Suprapubic skin (tissue), 4 donors: Measurements from ENCODE around the gene YWHAQ. TPM values are rescaled to one million over a fixed set of nuclear protein-coding genes. Genes with fewer than 3 reads are reported as not detected.
A peak's percentile ranks its signal among the peaks of the same experiment; 100 is the strongest.

Source experiments
- DNase-seq, 2 donors: peaks; one replicate each; pipeline ENCODE4 v3.0.0-alpha.2; 2019; ENCODE audit warnings: low spot score in 2 of 2
- H3K27ac ChIP-seq: fragments of 200-600 bp; sonication (generic); one replicate; pipeline ENCODE4 v1.5.1; 2019
- H3K27me3 ChIP-seq: fragments of 200-600 bp; sonication (generic); one replicate; pipeline ENCODE4 v1.5.1; 2019
- H3K36me3 ChIP-seq: fragments of 200-600 bp; sonication (generic); one replicate; pipeline ENCODE4 v1.5.1; 2019
- H3K4me1 ChIP-seq: fragments of 200-600 bp; sonication (generic); one replicate; pipeline ENCODE4 v1.5.1; 2019
- H3K4me3 ChIP-seq: fragments of 200-600 bp; sonication (generic); one replicate; pipeline ENCODE4 v1.5.1; 2019; ENCODE audit warnings: mild to moderate bottlenecking
- H3K9me3 ChIP-seq: fragments of 200-600 bp; sonication (generic); one replicate; pipeline ENCODE4 v1.5.1; 2019
- CTCF ChIP-seq, 2 donors: fragments of 200-600 bp in 1 of 2; fragments of 450-650 bp in 1 of 2; sonication (generic) in 1 of 2; IDR thresholded peaks; one replicate each; pipeline ENCODE4 v1.5.1; 2016 to 2019; ENCODE audit warnings: antibody characterized with exemption in 2 of 2, mild to moderate bottlenecking in 1 of 2, moderate library complexity in 1 of 2
- EP300 ChIP-seq: sonication (generic); formaldehyde crosslinking; IDR thresholded peaks from one replicate; pipeline ENCODE4 v1.6.1; 2017; ENCODE audit warnings: antibody characterized with exemption
- POLR2A ChIP-seq, 2 donors: fragments of 450-650 bp; IDR thresholded peaks; one replicate each; pipeline ENCODE4 v1.6.1; 2017; ENCODE audit warnings: antibody characterized with exemption in 2 of 2, mild to moderate bottlenecking in 2 of 2, moderate library complexity in 2 of 2
- POLR2AphosphoS5 ChIP-seq, 3 donors: sonication (generic); formaldehyde crosslinking; IDR thresholded peaks; one replicate each; pipeline ENCODE4 v1.6.1; 2017; ENCODE audit warnings: antibody characterized with exemption in 3 of 3
- WGBS: methylation state at CpG from one replicate; pipeline ENCODE4 v1.1.5; 2018; 5-methylcytosine and 5-hydroxymethylcytosine counted together
- total RNA-seq, 4 donors: library from RNA; depleted of rRNA; stranded (reverse); fragments of >200 nt; gene quantifications; one replicate each; pipeline ENCODE4 v1.1.0, GENCODE V29; 2016

YWHAQ gene
- total RNA-seq, 4 donors from 2014 or later, result 84.6 to 172 (median 165) TPM

- Histone ChIP-seq H3K4me3 (no peak overlapping the region), H3K9me3 (no peaks in the 10 kb centered on the region), H3K4me1 (peaks cover 17% of the 10 kb centered on the region), H3K27ac (peak overlapping the region; percentile 54), H3K27me3 (no peaks in the 10 kb centered on the region), H3K36me3 (peaks cover 24% of the 10 kb centered on the region)
- no peak for DNase-seq
- no peak for TF ChIP-seq POLR2A (IDR thresholded peaks at IDR 0.05)
- TF ChIP-seq EP300, result no peak
- no peak for TF ChIP-seq CTCF (IDR thresholded peaks at IDR 0.05)
- no peak for TF ChIP-seq POLR2AphosphoS5 (IDR thresholded peaks at IDR 0.05)
- WGBS, result 41% methylated on average over 2 of the region's 2 CpGs
Observed at GRCh38 chr2:9538000-9538507, 92.7 kb downstream of the YWHAQ start.

- no peak for DNase-seq
- H3K9me3 ChIP-seq, result no peaks in the 10 kb centered on the region
- no peaks in the 10 kb centered on the region for H3K27me3 ChIP-seq
- 91% methylated on average over 6 of the region's 6 CpGs for WGBS
- H3K4me3 ChIP-seq, result no peak overlapping the region
- peaks cover 35% of the 10 kb centered on the region for H3K36me3 ChIP-seq
- TF ChIP-seq CTCF (IDR thresholded peaks at IDR 0.05), result no peak
- TF ChIP-seq POLR2AphosphoS5 (IDR thresholded peaks at IDR 0.05), result no peak
- no peak for TF ChIP-seq POLR2A (IDR thresholded peaks at IDR 0.05)
- no peak for TF ChIP-seq EP300
- H3K4me1 ChIP-seq, result peaks cover 17% of the 10 kb centered on the region
- H3K27ac ChIP-seq, result no peak overlapping the region
Observed at GRCh38 chr2:9536504-9536903, 94.3 kb downstream of the YWHAQ start.

- H3K9me3 ChIP-seq, result no peaks in the 10 kb centered on the region
- H3K4me3 ChIP-seq, result no peak overlapping the region
- no peak overlapping the region for H3K27ac ChIP-seq
- peaks cover 38% of the 10 kb centered on the region for H3K36me3 ChIP-seq
- peaks cover 17% of the 10 kb centered on the region for H3K4me1 ChIP-seq
- TF ChIP-seq EP300, result no peak
- TF ChIP-seq POLR2AphosphoS5 (IDR thresholded peaks at IDR 0.05), result no peak
- no peak for TF ChIP-seq CTCF (IDR thresholded peaks at IDR 0.05)
- no peak for TF ChIP-seq POLR2A (IDR thresholded peaks at IDR 0.05)
- DNase-seq, result no peak
- no peaks in the 10 kb centered on the region for H3K27me3 ChIP-seq
- 66% methylated on average over 1 of the region's 1 CpG for WGBS
Observed at GRCh38 chr2:9535177-9535576, 95.6 kb downstream of the YWHAQ start.

Other genes with a start within 250 kb of the YWHAQ start
- gene ITGB1BP1, start 207.5 kb downstream of the YWHAQ start, total RNA-seq, result 10 to 100 TPM; 24.9 to 50.9 (median 30.8) TPM
- 10 to 100 TPM; 20.5 to 48.5 (median 29.2) TPM for gene CPSF3, start 207.3 kb downstream of the YWHAQ start, total RNA-seq
- 10 to 100 TPM; 23.8 to 33.8 (median 26.4) TPM for gene IAH1, start 156.4 kb downstream of the YWHAQ start, total RNA-seq
- 10 to 100 TPM; 30.4 to 47.9 (median 36.1) TPM for gene ADAM17, start 75.2 kb downstream of the YWHAQ start, total RNA-seq
- 10 to 100 TPM; 12.7 to 24.0 (median 18.0) TPM for gene TAF1B, start 212.5 kb upstream of the YWHAQ start, total RNA-seq